Common myeloid progenitor, CD34-positive (primary cell): ENCODE data around the gene SERPINB1.

Source experiments
- CTCF ChIA-PET: fragments of 350-600 bp; sonication (Branson Sonifier 250); formaldehyde crosslinking; loops from one replicate; lab custom pipeline; 2021; ENCODE audit warnings: antibody characterized with exemption; lab: Charles Lee
- POLR2A ChIA-PET: fragments of 350-600 bp; sonication (Branson Sonifier 250); formaldehyde crosslinking; loops from one replicate; lab custom pipeline; 2021; ENCODE audit warnings: antibody characterized with exemption; lab: Charles Lee
- DNase-seq, 3 donors: peaks; one replicate each; pipeline versions ENCODE4 v3.0.0 to v3.0.0-alpha.2; 2013
- H3K27ac ChIP-seq, 2 experiments: 1 replicate in 1 of 2; 2 replicates in 1 of 2; pipeline ENCODE4 v1.7.0; 2013; ENCODE audit warnings: inconsistent platforms in 2 of 2, low read length in 2 of 2, mild to moderate bottlenecking in 2 of 2, low read depth in 1 of 2, moderate library complexity in 1 of 2; ENCODE audit not compliant: severe bottlenecking in 2 of 2, insufficient read depth in 1 of 2, poor library complexity in 1 of 2
- H3K27me3 ChIP-seq, 5 experiments: replicated peaks in 2 of 5; 1 replicate in 3 of 5; 2 replicates in 2 of 5; pipeline versions ENCODE4 v1.6.1 to v1.7.0; 2013; ENCODE audit warnings: low read length in 4 of 5, mild to moderate bottlenecking in 2 of 5, moderate library complexity in 2 of 5, inconsistent platforms in 1 of 5; ENCODE audit not compliant: insufficient read depth in 5 of 5, control insufficient read depth in 4 of 5
- H3K36me3 ChIP-seq, 4 experiments: 1 replicate in 2 of 4; 2 replicates in 2 of 4; pipeline versions ENCODE4 v1.6.1 to v1.7.0; 2013; ENCODE audit warnings: low read length in 3 of 4, control low read depth in 1 of 4, mild to moderate bottlenecking in 1 of 4; ENCODE audit not compliant: control insufficient read depth in 4 of 4, insufficient read depth in 4 of 4
- H3K4me1 ChIP-seq, 4 experiments: 1 replicate in 3 of 4; 2 replicates in 1 of 4; pipeline versions ENCODE4 v1.6.1 to v1.7.1; 2013; ENCODE audit warnings: low read length in 3 of 4, mild to moderate bottlenecking in 3 of 4, control low read depth in 1 of 4, inconsistent platforms in 1 of 4, moderate library complexity in 1 of 4; ENCODE audit not compliant: control insufficient read depth in 4 of 4, insufficient read depth in 4 of 4; ENCODE audit errors: control extremely low read depth in 1 of 4
- H3K4me3 ChIP-seq, 7 experiments: 1 replicate in 4 of 7; 2 replicates in 3 of 7; pipeline versions ENCODE4 v1.5.1 to v1.7.0; 2013; ENCODE audit warnings: mild to moderate bottlenecking in 7 of 7, low read length in 6 of 7, moderate library complexity in 6 of 7, inconsistent platforms in 2 of 7, low read depth in 2 of 7, control low read depth in 1 of 7; ENCODE audit not compliant: insufficient read depth in 4 of 7, control insufficient read depth in 1 of 7; ENCODE audit errors: extremely low read depth in 1 of 7
- H3K9me3 ChIP-seq, 5 experiments: 1 replicate in 4 of 5; 2 replicates in 1 of 5; pipeline versions ENCODE4 v1.6.1 to v1.7.1; 2013; ENCODE audit warnings: low read length in 4 of 5, mild to moderate bottlenecking in 2 of 5, inconsistent platforms in 1 of 5, low read depth in 1 of 5, moderate library complexity in 1 of 5; ENCODE audit not compliant: control insufficient read depth in 4 of 5, insufficient read depth in 2 of 5; ENCODE audit errors: control extremely low read depth in 1 of 5
- WGBS: methylation state at CpG from one replicate; pipeline ENCODE4 v1.1.5; 2013; ENCODE audit not compliant: insufficient coverage; 5-methylcytosine and 5-hydroxymethylcytosine counted together

The SERPINB1 gene

GRCh38 chr6:2821554-2821953, 20.1 kb downstream of the SERPINB1 start:
- peaks cover 0 to 4% (median 0%) of the 10 kb centered on the region in 5 experiments for H3K9me3 ChIP-seq
- peaks cover 0 to 3% (median under 1%) of the 10 kb centered on the region in 4 experiments for H3K36me3 ChIP-seq
- WGBS: no CpG with 5 or more reads among the region's 3 CpGs
- H3K4me3 ChIP-seq: no peak overlapping the region
- ChIA-PET POLR2A (no interaction called here), CTCF (interaction anchor here (8.7 kb wide), 1 partner anchor 18 kb away, joined by 66 read pairs; the partner anchor contains the start of gene SERPINB1)
- peaks cover 41 to 82% (median 53%) of the 10 kb centered on the region in 4 experiments for H3K4me1 ChIP-seq
- H3K27me3 ChIP-seq: no peaks in the 10 kb centered on the region
- peak overlapping the region; percentile 92 to 96 for H3K27ac ChIP-seq
- DNase-seq: no peak

GRCh38 chr6:2820415-2820814, 21.2 kb downstream of the SERPINB1 start:
- H3K4me1 ChIP-seq: peaks cover 41 to 74% (median 53%) of the 10 kb centered on the region in 4 experiments
- no CpG with 5 or more reads among the region's 2 CpGs for WGBS
- peaks cover 0 to 12% (median 0%) of the 10 kb centered on the region in 5 experiments for H3K9me3 ChIP-seq
- H3K27ac ChIP-seq: peak overlapping the region; percentile 92 to 96
- ChIA-PET POLR2A (interaction anchor here (0.6 to 1.4 kb wide), 5 partner anchors 13 to 29 kb away, joined by 3 to 13 read pairs (median 3); partner anchors contain the start of gene SERPINB1), CTCF (interaction anchor here (1.1 to 4.6 kb wide), 4 partner anchors 13 to 22 kb away, joined by 3 to 35 read pairs (median 5); partner anchors contain the start of gene SERPINB1)
- H3K27me3 ChIP-seq: no peaks in the 10 kb centered on the region
- H3K4me3 ChIP-seq: peak overlapping the region in 4 of 7 experiments; percentile 4 to 66 (median 36)
- H3K36me3 ChIP-seq: peaks cover 0 to 3% (median under 1%) of the 10 kb centered on the region in 4 experiments
- DNase-seq: peak; percentile 88 to 95 (median 90)

GRCh38 chr6:2819978-2820377, 21.7 kb downstream of the SERPINB1 start:
- Histone ChIP-seq H3K27ac (peak overlapping the region; percentile 92 to 96), H3K4me3 (peak overlapping the region in 5 of 7 experiments; percentile 4 to 66 (median 29)), H3K27me3 (no peaks in the 10 kb centered on the region), H3K4me1 (peaks cover 41 to 74% (median 53%) of the 10 kb centered on the region in 4 experiments), H3K36me3 (peaks cover 0 to 3% (median under 1%) of the 10 kb centered on the region in 4 experiments), H3K9me3 (peaks cover 0 to 12% (median 0%) of the 10 kb centered on the region in 5 experiments)
- ChIA-PET POLR2A (interaction anchor here (0.6 to 2.4 kb wide), 6 partner anchors 14 to 29 kb away, joined by 3 to 14 read pairs (median 4); partner anchors contain the start of gene SERPINB1), CTCF (interaction anchor here (1.1 to 4.6 kb wide), 5 partner anchors 13 to 37 kb away, joined by 3 to 35 read pairs (median 4); partner anchors contain the start of gene SERPINB1)
- DNase-seq: no peak
- WGBS: 3% methylated on average over 6 of the region's 7 CpGs

GRCh38 chr6:2819115-2819514, 22.5 kb downstream of the SERPINB1 start:
- CTCF ChIA-PET: interaction anchor here (0.8 to 4.6 kb wide), 13 partner anchors 9 to 36 kb away, joined by 3 to 35 read pairs (median 6); partner anchors contain the start of gene SERPINB1
- Histone ChIP-seq H3K4me1 (peaks cover 41 to 72% (median 50%) of the 10 kb centered on the region in 4 experiments), H3K4me3 (peak overlapping the region in 1 of 7 experiments; percentile 1), H3K36me3 (peaks cover 0 to 3% (median under 1%) of the 10 kb centered on the region in 4 experiments), H3K9me3 (peaks cover 0 to 12% (median 0%) of the 10 kb centered on the region in 5 experiments), H3K27ac (peak overlapping the region; percentile 92 to 96), H3K27me3 (no peaks in the 10 kb centered on the region)
- POLR2A ChIA-PET: interaction anchor here (1.2 to 2.4 kb wide), 3 partner anchors 9 to 26 kb away, joined by 3 to 14 read pairs (median 4); partner anchors contain the start of gene SERPINB1
- WGBS: 97% methylated on average over 3 of the region's 5 CpGs
- no peak for DNase-seq

GRCh38 chr6:2818593-2818992, 23.1 kb downstream of the SERPINB1 start:
- Histone ChIP-seq H3K27me3 (no peaks in the 10 kb centered on the region), H3K36me3 (peaks cover 0 to 3% (median under 1%) of the 10 kb centered on the region in 4 experiments), H3K9me3 (peaks cover 0 to 10% (median 0%) of the 10 kb centered on the region in 5 experiments), H3K4me1 (peaks cover 41 to 68% (median 50%) of the 10 kb centered on the region in 4 experiments), H3K27ac (peak overlapping the region; percentile 92 to 96), H3K4me3 (peak overlapping the region in 3 of 7 experiments; percentile 1 to 38 (median 21))
- peak; percentile 45 to 81 (median 74) for DNase-seq
- WGBS: no CpG with 5 or more reads among the region's 3 CpGs
- ChIA-PET POLR2A (interaction anchor here (0.6 to 2.4 kb wide), 4 partner anchors 10 to 49 kb away, joined by 3 to 14 read pairs (median 4); partner anchors contain the start of gene SERPINB1), CTCF (interaction anchor here (0.8 to 4.6 kb wide), 13 partner anchors 10 to 36 kb away, joined by 3 to 35 read pairs (median 6); partner anchors contain the start of gene SERPINB1)

- Histone ChIP-seq H3K4me1 (peaks cover 41 to 62% (median 49%) of the 10 kb centered on the region in 4 experiments), H3K9me3 (peaks cover 0 to 9% (median 0%) of the 10 kb centered on the region in 5 experiments), H3K4me3 (peak overlapping the region in 4 of 7 experiments; percentile 1 to 38 (median 18)), H3K27me3 (no peaks in the 10 kb centered on the region), H3K27ac (peak overlapping the region; percentile 92 to 96), H3K36me3 (no peaks in the 10 kb centered on the region)
- CTCF ChIA-PET: interaction anchor here (0.7 to 4.6 kb wide), 12 partner anchors 8 to 28 kb away, joined by 3 to 35 read pairs (median 6); partner anchors contain the start of gene SERPINB1
- POLR2A ChIA-PET: interaction anchor here (0.6 to 2.4 kb wide), 3 partner anchors 10 to 49 kb away, joined by 3 to 14 read pairs (median 4); partner anchors contain the start of gene SERPINB1
- 30% methylated on average over 2 of the region's 4 CpGs for whole genome bisulfite sequencing
- DNase-seq: no peak
Measured at GRCh38 chr6:2817903-2818443, 23.7 kb downstream of the SERPINB1 start.
